ES-I3 (cell line): ENCODE measurements around the gene DOCK10.

Source experiments
- H3K36me3 ChIP-seq: 2 replicates; pipeline ENCODE4 v1.6.1; 2013; ENCODE audit warnings: mild to moderate bottlenecking, low read length, control low read depth, moderate library complexity; ENCODE audit not compliant: insufficient read depth
- H3K4me1 ChIP-seq: 2 replicates; pipeline ENCODE4 v1.6.1; 2013; ENCODE audit warnings: mild to moderate bottlenecking, control low read depth, low read length; ENCODE audit not compliant: insufficient read depth
- H3K9ac ChIP-seq: 2 replicates; pipeline ENCODE4 v1.6.1; 2013; ENCODE audit warnings: low read depth, mild to moderate bottlenecking, low read length, moderate library complexity
- H3K9me3 ChIP-seq: 2 replicates; pipeline ENCODE4 v1.6.1; 2013; ENCODE audit warnings: mild to moderate bottlenecking, low read length, moderate library complexity; ENCODE audit not compliant: control insufficient read depth, insufficient read depth

Gene DOCK10

GRCh38 chr2:224780106-224780505 lies 262.2 kb downstream of the DOCK10 start:
- Histone ChIP-seq H3K9ac (no peak overlapping the region), H3K36me3 (no peaks in the 10 kb centered on the region), H3K4me1 (no peaks in the 10 kb centered on the region; the same call in 1 of the 2 replicates)

DNA sequence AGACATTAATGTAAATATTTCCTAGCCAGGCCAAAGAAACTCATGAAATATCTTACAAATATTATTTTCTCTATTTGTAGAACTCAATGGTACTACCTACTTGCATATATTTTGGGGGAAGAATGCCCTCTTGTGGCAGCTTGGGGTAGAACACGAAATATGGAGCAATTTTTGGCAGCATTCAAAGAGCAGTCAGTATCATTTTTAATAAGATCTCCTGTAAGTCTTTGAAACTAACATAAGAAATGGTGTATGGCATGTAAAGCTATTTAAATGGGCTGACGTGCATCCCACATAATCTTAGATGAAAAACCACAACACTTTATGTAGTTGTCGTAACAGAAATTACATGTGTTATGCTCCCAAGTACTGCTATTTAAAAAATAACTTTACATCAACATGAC lies 263.8 kb downstream of the DOCK10 start:
- Histone ChIP-seq H3K9ac (no peak overlapping the region), H3K9me3 (no peaks in the 10 kb centered on the region), H3K4me1 (no peaks in the 10 kb centered on the region; the same call in 1 of the 2 replicates), H3K36me3 (no peaks in the 10 kb centered on the region)

More at GRCh38 chr2:224780106-224780505, 262.2 kb downstream of the DOCK10 start:
- no peaks in the 10 kb centered on the region for H3K9me3 ChIP-seq

DNA sequence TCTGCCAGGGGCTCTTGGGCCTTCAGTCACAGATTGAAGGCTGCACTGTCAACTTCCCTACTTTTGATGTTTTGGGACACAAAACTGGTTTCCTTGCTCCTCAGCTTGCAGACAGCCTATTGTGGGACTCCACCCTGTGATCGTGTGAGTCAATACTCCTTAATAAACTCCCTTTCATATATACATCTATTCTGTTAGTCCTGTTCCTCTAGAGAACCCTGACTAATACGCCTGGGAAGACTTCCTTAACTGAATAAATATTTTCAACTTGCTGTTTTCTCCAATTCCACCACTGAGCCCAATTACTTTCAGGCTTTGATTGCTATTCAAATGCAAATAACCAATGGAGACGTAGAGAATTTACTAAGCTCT lies 264.7 kb downstream of the DOCK10 start:
- no peaks in the 10 kb centered on the region for H3K36me3 ChIP-seq
- H3K4me1 ChIP-seq: no peaks in the 10 kb centered on the region; the same call in 1 of the 2 replicates
- no peaks in the 10 kb centered on the region for H3K9me3 ChIP-seq
- H3K9ac ChIP-seq: no peak overlapping the region

GRCh38 chr2:224776795-224777558 lies 265.3 kb downstream of the DOCK10 start:
- Histone ChIP-seq H3K9me3 (no peaks in the 10 kb centered on the region), H3K4me1 (no peaks in the 10 kb centered on the region; the same call in 1 of the 2 replicates), H3K9ac (no peak overlapping the region), H3K36me3 (no peaks in the 10 kb centered on the region)

DNA sequence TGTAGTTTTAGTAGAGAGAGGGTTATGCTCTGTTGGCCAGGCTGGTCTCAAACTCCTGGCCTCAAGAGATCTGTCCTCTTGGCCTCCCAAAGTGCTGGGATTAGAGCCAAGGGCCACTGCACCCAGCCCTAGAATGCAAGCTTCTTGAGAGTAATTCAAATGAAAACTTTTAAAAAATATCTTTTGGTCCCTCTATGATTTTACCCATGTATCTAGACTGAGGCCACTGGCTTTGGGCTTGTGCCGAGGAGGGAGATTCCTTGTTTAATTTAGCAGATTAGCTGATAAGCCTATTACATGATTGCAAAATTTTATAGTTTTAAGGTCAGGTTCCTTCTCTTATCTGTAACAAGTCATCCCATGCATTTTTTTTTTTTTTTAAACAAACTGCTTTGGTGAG lies 266.6 kb downstream of the DOCK10 start:
- Histone ChIP-seq H3K9me3 (no peaks in the 10 kb centered on the region), H3K4me1 (no peaks in the 10 kb centered on the region; the same call in 1 of the 2 replicates), H3K36me3 (no peaks in the 10 kb centered on the region), H3K9ac (no peak overlapping the region)

DNA sequence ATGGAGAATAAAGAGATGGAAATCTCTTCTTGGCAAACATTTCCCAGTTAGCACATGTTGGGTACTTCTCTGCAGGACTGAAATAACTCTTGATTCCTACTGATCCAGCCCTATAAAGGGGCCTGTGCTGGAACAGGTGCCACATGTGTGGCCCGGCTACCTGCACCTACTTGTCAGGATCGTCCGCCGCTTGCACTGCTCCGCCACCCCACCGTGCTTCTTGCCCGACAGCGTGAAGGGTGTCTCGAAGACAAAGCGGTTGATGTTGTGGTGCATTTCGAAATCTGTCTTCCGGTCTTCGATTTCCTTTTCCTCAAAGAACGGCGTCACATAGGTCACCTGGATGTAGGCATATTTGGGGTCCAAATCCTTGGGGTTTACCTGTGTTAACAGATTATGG lies 267.5 kb downstream of the DOCK10 start:
- Histone ChIP-seq H3K4me1 (no peaks in the 10 kb centered on the region; the same call in 1 of the 2 replicates), H3K9me3 (no peaks in the 10 kb centered on the region), H3K36me3 (no peaks in the 10 kb centered on the region), H3K9ac (no peak overlapping the region)

- Histone ChIP-seq H3K9ac (no peak overlapping the region), H3K36me3 (no peaks in the 10 kb centered on the region), H3K4me1 (no peaks in the 10 kb centered on the region; the same call in 1 of the 2 replicates), H3K9me3 (no peaks in the 10 kb centered on the region)
Measured at GRCh38 chr2:224772494-224772893, 269.8 kb downstream of the DOCK10 start.

DNA sequence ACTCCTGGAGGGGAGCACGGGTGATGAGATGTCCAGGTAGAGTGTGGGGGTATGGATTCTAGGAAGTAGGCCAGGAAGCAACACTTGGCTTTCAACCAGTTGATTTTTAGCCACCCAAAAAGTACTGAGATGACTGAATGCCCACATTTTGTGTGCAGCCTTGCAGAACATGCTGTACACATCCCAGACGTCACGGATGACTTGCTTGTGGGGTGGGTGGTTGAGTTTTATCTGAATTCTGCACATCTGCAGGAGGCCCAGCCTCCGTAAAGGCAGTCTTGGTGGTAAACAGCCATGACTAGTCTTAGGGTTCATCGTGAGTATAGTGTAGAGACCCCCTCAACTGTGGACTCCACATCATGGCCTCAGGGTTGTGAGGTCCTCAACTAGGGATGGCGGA lies 272.8 kb downstream of the DOCK10 start:
- H3K36me3 ChIP-seq: no peaks in the 10 kb centered on the region
- H3K4me1 ChIP-seq: no peaks in the 10 kb centered on the region
- H3K9ac ChIP-seq: no peak overlapping the region
- no peaks in the 10 kb centered on the region for H3K9me3 ChIP-seq

- no peaks in the 10 kb centered on the region for H3K36me3 ChIP-seq
- H3K4me1 ChIP-seq: no peaks in the 10 kb centered on the region
- no peaks in the 10 kb centered on the region for H3K9me3 ChIP-seq
- no peak overlapping the region for H3K9ac ChIP-seq
Measured at GRCh38 chr2:224764565-224765236, 277.6 kb downstream of the DOCK10 start.

DNA sequence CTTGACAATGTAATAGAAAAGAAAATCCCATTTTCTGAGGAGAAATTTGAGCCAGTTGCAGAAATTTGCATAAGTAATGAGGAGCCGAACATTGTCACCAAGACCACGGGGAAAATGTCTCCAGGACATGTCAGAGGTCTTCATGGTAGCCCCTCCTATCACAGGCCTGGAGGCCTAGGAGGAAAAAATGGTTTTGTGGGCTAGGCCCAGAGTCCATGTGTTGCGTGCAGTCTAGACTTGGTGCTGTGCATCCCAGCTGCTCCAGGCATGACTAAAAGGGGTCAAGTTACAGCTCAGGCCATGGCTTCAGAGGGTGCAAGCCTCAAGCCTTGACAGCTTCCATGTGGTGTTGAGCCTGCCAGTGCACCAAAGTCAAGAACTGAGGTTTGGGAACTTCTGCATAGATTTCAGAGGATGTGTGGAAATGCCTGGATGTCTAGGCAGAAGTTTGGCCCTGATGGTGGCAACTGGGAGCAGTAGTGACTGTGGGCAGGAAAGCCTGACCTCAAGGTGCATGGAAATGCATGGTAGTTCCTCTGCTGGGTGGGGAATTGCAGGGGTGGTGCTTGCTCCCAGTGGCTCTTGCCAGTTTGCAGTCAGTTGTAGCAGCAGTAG lies 284.2 kb downstream of the DOCK10 start:
- H3K36me3 ChIP-seq: no peaks in the 10 kb centered on the region
- peaks cover 7% of the 10 kb centered on the region for H3K9me3 ChIP-seq

DNA sequence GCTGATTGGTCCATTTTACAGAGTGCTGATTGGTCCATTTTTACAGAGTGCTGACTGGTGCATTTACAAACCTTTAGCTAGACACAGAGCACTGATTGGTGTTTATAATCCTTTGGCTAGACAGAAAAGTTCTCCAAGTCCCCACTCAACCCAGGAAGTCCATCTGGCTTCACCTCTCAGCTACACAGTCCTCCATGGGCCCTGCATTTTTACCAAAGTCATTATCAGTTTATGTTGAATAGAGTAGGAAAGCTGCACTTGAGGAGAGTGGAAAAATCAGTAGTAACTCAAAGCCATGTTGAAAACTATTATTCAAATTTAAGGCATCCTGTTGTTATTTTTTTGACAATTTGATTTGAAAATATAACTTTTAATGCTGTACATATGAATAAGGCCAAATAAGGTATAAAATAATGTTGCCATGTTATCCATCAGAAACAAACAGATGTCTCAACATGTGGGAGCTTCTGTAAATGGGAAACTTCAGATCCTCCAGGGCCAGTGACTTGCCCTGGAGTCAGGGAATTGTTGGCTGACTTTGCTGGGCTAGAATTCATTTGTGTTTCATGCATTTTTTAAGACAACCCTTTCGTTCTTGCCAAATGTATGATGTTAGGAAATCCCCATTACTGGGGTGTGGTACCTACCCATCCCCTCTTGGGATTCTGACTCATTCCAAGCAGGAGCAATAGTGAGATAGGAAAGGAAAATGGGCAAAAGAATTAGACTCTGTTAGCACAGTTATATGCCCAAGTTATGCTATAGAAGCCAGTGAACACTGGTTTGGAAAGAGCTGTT lies 288.3 kb downstream of the DOCK10 start:
- H3K4me1 ChIP-seq: no peaks in the 10 kb centered on the region
- H3K36me3 ChIP-seq: no peaks in the 10 kb centered on the region
- no peak overlapping the region for H3K9ac ChIP-seq
- H3K9me3 ChIP-seq: peaks cover 7% of the 10 kb centered on the region

More for the DNA sequence above, 284.2 kb downstream of the DOCK10 start:
- H3K4me1 ChIP-seq: no peaks in the 10 kb centered on the region
- H3K9ac ChIP-seq: no peak overlapping the region

GRCh38 chr2:224751996-224752698 lies 290.1 kb downstream of the DOCK10 start:
- H3K9ac ChIP-seq: no peak overlapping the region
- no peaks in the 10 kb centered on the region for H3K36me3 ChIP-seq

DNA sequence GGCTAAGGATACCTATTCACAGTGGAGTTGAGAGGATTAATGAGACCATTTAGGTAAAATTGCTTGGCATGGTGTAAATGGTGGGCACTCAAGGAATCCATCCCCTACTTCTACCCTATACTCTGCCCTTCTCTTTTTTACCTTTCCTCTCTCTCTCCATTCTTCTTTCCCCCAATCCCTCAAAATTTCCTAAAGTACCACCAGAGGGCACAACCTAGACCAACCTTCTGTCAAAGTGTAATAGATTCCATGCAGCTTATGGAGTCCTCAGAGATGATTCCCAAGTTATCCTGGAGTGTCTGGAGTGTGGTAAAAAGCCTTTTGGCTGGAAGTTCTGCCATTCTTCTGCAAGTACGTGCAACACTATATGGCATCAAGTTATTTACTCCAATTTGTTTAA lies 293.1 kb downstream of the DOCK10 start:
- no peak overlapping the region for H3K9ac ChIP-seq
- no peaks in the 10 kb centered on the region for H3K9me3 ChIP-seq
- H3K4me1 ChIP-seq: no peaks in the 10 kb centered on the region
- no peaks in the 10 kb centered on the region for H3K36me3 ChIP-seq

More at GRCh38 chr2:224751996-224752698, 290.1 kb downstream of the DOCK10 start:
- Histone ChIP-seq H3K4me1 (no peaks in the 10 kb centered on the region), H3K9me3 (peaks cover 4% of the 10 kb centered on the region; the same call in 1 of the 2 replicates)
